Panc1 (cell line): Measurements from ENCODE around the gene ARHGAP6. TPM values are rescaled to one million over a fixed set of nuclear protein-coding genes. Genes with fewer than 3 reads are reported as not detected.

Experiments used
- ATAC-seq: fragments of 200-7000 bp; cut with Tn5 transposase; 2 replicates; pipeline ENCODE4 v1.9.1; 2020; ENCODE audit warnings: mild to moderate bottlenecking, moderate library complexity
- BruUV-seq: library from RNA; stranded (reverse); fragments of 400-500 nt; replicated peaks from 2 replicates; lab custom pipeline; 2021; lab: Mats Ljungman, UMichigan
- CTCF ChIA-PET: fragments of 300-600 bp; sonication (Branson Sonifier 250); formaldehyde crosslinking; loops from one replicate; lab custom pipeline; 2022; ENCODE audit warnings: antibody characterized with exemption; lab: Charles Lee
- POLR2A ChIA-PET: fragments of 300-600 bp; sonication (Branson Sonifier 250); formaldehyde crosslinking; loops from one replicate; lab custom pipeline; 2022; ENCODE audit warnings: antibody characterized with exemption; lab: Charles Lee
- DNase-seq: peaks from one replicate; pipeline ENCODE4 v3.0.0-alpha.2; 2010; ENCODE audit warnings: low read depth, low spot score
- H3K27ac ChIP-seq: 2 replicates; pipeline ENCODE4 v1.5.1; 2011; ENCODE audit warnings: mild to moderate bottlenecking, low read length, inconsistent platforms
- H3K27me3 ChIP-seq: fragments of 200-500 bp; sonication (Bioruptor generic); 2 replicates; pipeline ENCODE4 v1.6.0; 2014; ENCODE audit warnings: low read length, inconsistent platforms; ENCODE audit not compliant: control insufficient read depth, insufficient read depth
- H3K36me3 ChIP-seq: fragments of 200-500 bp; sonication (Bioruptor generic); 2 replicates; pipeline ENCODE4 v1.5.1; 2014; ENCODE audit warnings: inconsistent platforms, mild to moderate bottlenecking, low read length, moderate library complexity; ENCODE audit not compliant: control insufficient read depth, insufficient read depth
- H3K4me1 ChIP-seq: 2 replicates; pipeline ENCODE4 v1.5.1; 2011; ENCODE audit warnings: inconsistent platforms, mild to moderate bottlenecking, low read length, moderate library complexity; ENCODE audit not compliant: control insufficient read depth, insufficient read depth
- H3K4me3 ChIP-seq, 2 experiments: 2 replicates each; pipeline ENCODE4 v1.5.1; 2011 to 2012; ENCODE audit warnings: low read depth in 2 of 2, low read length in 2 of 2, mild to moderate bottlenecking in 2 of 2, inconsistent platforms in 1 of 2, moderate library complexity in 1 of 2
- H3K9me3 ChIP-seq: fragments of 200-500 bp; sonication (Bioruptor generic); 2 replicates; pipeline ENCODE4 v1.5.1; 2014; ENCODE audit warnings: low read depth, mild to moderate bottlenecking, inconsistent platforms, low read length, moderate library complexity; ENCODE audit not compliant: control insufficient read depth, insufficient read depth
- CTCF ChIP-seq: fragments of 450-650 bp; IDR thresholded peaks from 2 replicates; pipeline ENCODE4 v1.5.1; 2017; ENCODE audit warnings: mild to moderate bottlenecking
- POLR2AphosphoS5 ChIP-seq: IDR thresholded peaks from 2 replicates; pipeline ENCODE4 v1.6.1; 2012; ENCODE audit warnings: mild to moderate bottlenecking, low read depth, low read length, moderate library complexity
- SIN3A ChIP-seq: IDR thresholded peaks from 2 replicates; pipeline ENCODE4 v1.6.1; 2012; ENCODE audit warnings: low read depth, mild to moderate bottlenecking, low read length, moderate library complexity, borderline replicate concordance; ENCODE audit not compliant: insufficient read depth
- TCF7L2 ChIP-seq: IDR thresholded peaks from 2 replicates; pipeline ENCODE4 v1.6.1; 2011; ENCODE audit warnings: mild to moderate bottlenecking, low read depth, low read length, inconsistent platforms
- in situ Hi-C: cut with HindIII; loops from 2 replicates; pipeline ENCODE4 v1.10.0; 2016; ENCODE audit warnings: low sequenced_read_pairs, low pct_unique_long_range_greater_than_20kb
- intact Hi-C: fragments of 100-400 bp; cut with micrococcal nuclease; formaldehyde crosslinking; loops from one replicate; pipeline ENCODE4 v1.10.0; 2022; ENCODE audit not compliant: unreplicated experiment
- total RNA-seq: library from RNA; stranded (reverse); gene quantifications from one replicate; pipeline ENCODE4 v1.2.1, GENCODE V29; 2021; ENCODE audit not compliant: unreplicated experiment
- TF ChIP-seq, protein P1 (sequence below), 2 experiments: IDR thresholded peaks; 2 replicates each; pipeline ENCODE4 v1.6.1; 2011 to 2012; ENCODE audit warnings: low read depth in 2 of 2, control low read depth in 1 of 2, low read length in 1 of 2, mild to moderate bottlenecking in 1 of 2, moderate library complexity in 1 of 2; ENCODE audit not compliant: insufficient read depth in 1 of 2

ARHGAP6 gene
- total RNA-seq, 1 experiment from 2014 or later, result 0.13 TPM

- Histone ChIP-seq H3K4me3 (no peak overlapping the region), H3K27ac (no peak overlapping the region), H3K27me3 (no peaks in the 10 kb centered on the region), H3K4me1 (no peaks in the 10 kb centered on the region), H3K36me3 (no peaks in the 10 kb centered on the region), H3K9me3 (no peaks in the 10 kb centered on the region)
- intact Hi-C loops (no loop called here), in situ Hi-C loops (no loop called here)
- BruUV-seq, result no TSS peak
- POLR2A ChIA-PET, result no interaction called here
- CTCF ChIA-PET, result no interaction called here
- DNase-seq (no peak), ATAC-seq (no peak)
- TF ChIP-seq CTCF (no peak), POLR2AphosphoS5 (no peak), SIN3A (no peak), TCF7L2 (no peak)
These were observed 227.9 kb downstream of the ARHGAP6 start for GRCh38 chrX:11437642-11438379.

DNA sequence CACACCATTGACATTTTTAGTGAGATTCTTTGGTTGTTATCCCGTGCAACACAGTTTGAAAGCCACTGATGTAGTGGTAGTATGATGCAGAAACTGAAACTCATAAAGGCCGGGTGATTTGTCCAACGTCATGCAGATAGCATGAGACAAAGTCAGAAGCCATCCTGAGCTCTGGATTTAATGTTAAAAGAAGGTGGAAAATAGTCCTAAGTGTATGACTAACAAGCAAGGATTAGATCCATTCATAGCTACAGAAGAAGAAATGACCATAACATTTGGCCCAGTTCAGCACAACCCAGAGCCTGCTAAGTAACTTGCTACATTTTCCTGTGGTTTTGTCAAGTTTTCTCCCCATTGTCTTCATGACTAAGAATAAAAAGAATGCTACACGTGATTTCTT is 230.2 kb downstream of the ARHGAP6 start:
- ChIA-PET POLR2A (no interaction called here), CTCF (no interaction called here)
- Histone ChIP-seq H3K4me1 (no peaks in the 10 kb centered on the region), H3K9me3 (no peaks in the 10 kb centered on the region), H3K36me3 (no peaks in the 10 kb centered on the region), H3K27ac (no peak overlapping the region), H3K27me3 (no peaks in the 10 kb centered on the region), H3K4me3 (no peak overlapping the region)
- DNase-seq (no peak), ATAC-seq (no peak)
- in situ Hi-C loops, result no loop called here
- no peak for TF ChIP-seq TCF7L2
- TF ChIP-seq, protein P1, sequence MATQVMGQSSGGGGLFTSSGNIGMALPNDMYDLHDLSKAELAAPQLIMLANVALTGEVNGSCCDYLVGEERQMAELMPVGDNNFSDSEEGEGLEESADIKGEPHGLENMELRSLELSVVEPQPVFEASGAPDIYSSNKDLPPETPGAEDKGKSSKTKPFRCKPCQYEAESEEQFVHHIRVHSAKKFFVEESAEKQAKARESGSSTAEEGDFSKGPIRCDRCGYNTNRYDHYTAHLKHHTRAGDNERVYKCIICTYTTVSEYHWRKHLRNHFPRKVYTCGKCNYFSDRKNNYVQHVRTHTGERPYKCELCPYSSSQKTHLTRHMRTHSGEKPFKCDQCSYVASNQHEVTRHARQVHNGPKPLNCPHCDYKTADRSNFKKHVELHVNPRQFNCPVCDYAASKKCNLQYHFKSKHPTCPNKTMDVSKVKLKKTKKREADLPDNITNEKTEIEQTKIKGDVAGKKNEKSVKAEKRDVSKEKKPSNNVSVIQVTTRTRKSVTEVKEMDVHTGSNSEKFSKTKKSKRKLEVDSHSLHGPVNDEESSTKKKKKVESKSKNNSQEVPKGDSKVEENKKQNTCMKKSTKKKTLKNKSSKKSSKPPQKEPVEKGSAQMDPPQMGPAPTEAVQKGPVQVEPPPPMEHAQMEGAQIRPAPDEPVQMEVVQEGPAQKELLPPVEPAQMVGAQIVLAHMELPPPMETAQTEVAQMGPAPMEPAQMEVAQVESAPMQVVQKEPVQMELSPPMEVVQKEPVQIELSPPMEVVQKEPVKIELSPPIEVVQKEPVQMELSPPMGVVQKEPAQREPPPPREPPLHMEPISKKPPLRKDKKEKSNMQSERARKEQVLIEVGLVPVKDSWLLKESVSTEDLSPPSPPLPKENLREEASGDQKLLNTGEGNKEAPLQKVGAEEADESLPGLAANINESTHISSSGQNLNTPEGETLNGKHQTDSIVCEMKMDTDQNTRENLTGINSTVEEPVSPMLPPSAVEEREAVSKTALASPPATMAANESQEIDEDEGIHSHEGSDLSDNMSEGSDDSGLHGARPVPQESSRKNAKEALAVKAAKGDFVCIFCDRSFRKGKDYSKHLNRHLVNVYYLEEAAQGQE (IDR thresholded peaks at IDR 0.05; ENCODE audit: insufficient read depth in 1 of 2, low read depth in 2 of 2, low read length in 1 of 2), result no peak
- no peak for TF ChIP-seq CTCF
- no peak for TF ChIP-seq SIN3A
- no peak for TF ChIP-seq POLR2AphosphoS5
- no TSS peak for BruUV-seq
- intact Hi-C loops, result no loop called here
